GM12878 (cell line): ENCODE results near the gene PSMB10.

Experiments
- ATF3 ChIP-seq: IDR thresholded peaks from 2 replicates; pipeline ENCODE4 v1.6.1; 2011; ENCODE audit warnings: low read depth, mild to moderate bottlenecking, low read length, moderate library complexity, borderline replicate concordance; ENCODE audit errors: extremely low read depth
- CBX3 ChIP-seq: fragments of 200-600 bp; sonication (generic); IDR thresholded peaks from 2 replicates; pipeline ENCODE4 v1.6.1; 2016; ENCODE audit warnings: low read depth, borderline replicate concordance
- CHD2 ChIP-seq: IDR thresholded peaks from 2 replicates; pipeline ENCODE4 v1.6.1; 2011; ENCODE audit warnings: low read depth, low read length, improper control_type of control experiment, borderline replicate concordance
- EZH2 ChIP-seq: IDR thresholded peaks from 2 replicates; pipeline ENCODE4 v1.6.1; 2012; ENCODE audit warnings: low read depth, mild to moderate bottlenecking, control low read depth, inconsistent platforms, low read length, borderline replicate concordance; ENCODE audit not compliant: control insufficient read depth
- HCFC1 ChIP-seq: fragments of 150-350 bp; IDR thresholded peaks from 2 replicates; pipeline ENCODE4 v1.6.1; 2014; ENCODE audit warnings: low read length
- POLR2A ChIP-seq: IDR thresholded peaks from 2 replicates; pipeline ENCODE4 v1.6.1; 2011; ENCODE audit warnings: low read depth, mild to moderate bottlenecking, low read length
- RUNX3 ChIP-seq: IDR thresholded peaks from 2 replicates; pipeline ENCODE4 v1.6.1; 2012; ENCODE audit warnings: low read length, inconsistent platforms
- YY1 ChIP-seq: IDR thresholded peaks from 2 replicates; pipeline ENCODE4 v1.6.1; 2011; ENCODE audit warnings: low read depth, mild to moderate bottlenecking, low read length
- ZZZ3 ChIP-seq: IDR thresholded peaks from 2 replicates; pipeline ENCODE4 v1.6.1; 2011; ENCODE audit warnings: low read depth; ENCODE audit not compliant: control insufficient read depth, insufficient read length
- TF ChIP-seq, protein P1 (sequence below), 3 experiments: IDR thresholded peaks in 2 of 3; conservative IDR thresholded peaks in 1 of 3; 2 replicates each; pipeline ENCODE4 v1.5.1; 2011; ENCODE audit warnings: low read depth in 3 of 3, low read length in 3 of 3, mild to moderate bottlenecking in 3 of 3, control low read depth in 2 of 3, moderate library complexity in 2 of 3, inconsistent platforms in 1 of 3, mixed read lengths in 1 of 3; ENCODE audit not compliant: control insufficient read depth in 2 of 3, insufficient read depth in 1 of 3; ENCODE audit errors: extremely low read depth in 1 of 3

DNA sequence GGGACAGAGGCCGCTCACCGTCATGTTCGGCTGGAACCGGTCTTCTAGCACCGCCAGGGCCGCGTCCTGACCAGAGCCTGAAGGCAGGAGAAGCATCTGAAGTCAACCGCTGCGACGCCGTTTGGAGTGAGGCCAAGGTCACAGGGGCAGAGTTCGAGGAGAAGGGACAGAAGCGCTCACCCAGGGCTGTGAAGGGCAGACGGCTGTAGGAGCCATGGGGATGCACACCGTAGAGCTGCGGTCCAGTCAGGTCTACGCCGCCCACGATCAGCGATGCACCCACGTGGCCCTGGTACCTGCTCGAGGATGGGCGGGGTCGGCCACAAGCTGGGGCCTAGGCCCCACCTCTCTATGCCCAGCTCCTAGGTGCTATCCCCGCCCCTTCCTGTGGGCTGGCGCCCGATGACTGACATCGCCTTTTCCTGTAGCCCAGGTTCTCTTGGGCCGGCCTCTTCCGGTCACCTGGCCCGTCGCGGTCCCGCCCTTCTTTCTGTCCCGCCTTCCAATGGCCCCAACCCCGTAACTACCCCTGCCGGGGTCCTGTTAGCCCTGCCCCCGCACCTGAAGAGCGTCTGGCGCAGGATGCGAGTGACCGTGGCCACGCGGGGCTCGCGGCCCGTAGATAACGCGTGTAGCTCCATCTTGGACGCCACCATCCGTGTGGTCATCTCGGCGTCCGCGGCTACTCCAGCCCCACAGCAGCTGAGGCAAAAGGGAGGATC lies 1.1 kb downstream of the PSMB10 start:
- TF ChIP-seq, protein P1, sequence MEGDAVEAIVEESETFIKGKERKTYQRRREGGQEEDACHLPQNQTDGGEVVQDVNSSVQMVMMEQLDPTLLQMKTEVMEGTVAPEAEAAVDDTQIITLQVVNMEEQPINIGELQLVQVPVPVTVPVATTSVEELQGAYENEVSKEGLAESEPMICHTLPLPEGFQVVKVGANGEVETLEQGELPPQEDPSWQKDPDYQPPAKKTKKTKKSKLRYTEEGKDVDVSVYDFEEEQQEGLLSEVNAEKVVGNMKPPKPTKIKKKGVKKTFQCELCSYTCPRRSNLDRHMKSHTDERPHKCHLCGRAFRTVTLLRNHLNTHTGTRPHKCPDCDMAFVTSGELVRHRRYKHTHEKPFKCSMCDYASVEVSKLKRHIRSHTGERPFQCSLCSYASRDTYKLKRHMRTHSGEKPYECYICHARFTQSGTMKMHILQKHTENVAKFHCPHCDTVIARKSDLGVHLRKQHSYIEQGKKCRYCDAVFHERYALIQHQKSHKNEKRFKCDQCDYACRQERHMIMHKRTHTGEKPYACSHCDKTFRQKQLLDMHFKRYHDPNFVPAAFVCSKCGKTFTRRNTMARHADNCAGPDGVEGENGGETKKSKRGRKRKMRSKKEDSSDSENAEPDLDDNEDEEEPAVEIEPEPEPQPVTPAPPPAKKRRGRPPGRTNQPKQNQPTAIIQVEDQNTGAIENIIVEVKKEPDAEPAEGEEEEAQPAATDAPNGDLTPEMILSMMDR (IDR thresholded peaks at IDR 0.05 in 2 of 3, conservative IDR thresholded peaks at IDR 0.05 in 1 of 3; ENCODE audit: control insufficient read depth in 2 of 3, extremely low read depth in 1 of 3, insufficient read depth in 1 of 3, low read depth in 3 of 3, low read length in 3 of 3), result no peak
- TF ChIP-seq HCFC1 (peak; percentile 37; the same call in 1 of the 2 replicates), CBX3 (no peak), POLR2A (peak; percentile 91), ZZZ3 (no peak), YY1 (peak; percentile 87), CHD2 (peak; percentile 65; the same call in 1 of the 2 replicates), EZH2 (no peak), RUNX3 (peak; percentile 40; the same call in 1 of the 2 replicates), ATF3 (peak; percentile 59; the same call in 1 of the 2 replicates)
